Measurements from ENCODE around the gene PTPN12.
"Not testable (repeated sequence)": the region's sequence is repeated elsewhere in the genome, so short reads cannot be mapped to it uniquely, and the experiment has no call there.

The PTPN12 gene

DNA sequence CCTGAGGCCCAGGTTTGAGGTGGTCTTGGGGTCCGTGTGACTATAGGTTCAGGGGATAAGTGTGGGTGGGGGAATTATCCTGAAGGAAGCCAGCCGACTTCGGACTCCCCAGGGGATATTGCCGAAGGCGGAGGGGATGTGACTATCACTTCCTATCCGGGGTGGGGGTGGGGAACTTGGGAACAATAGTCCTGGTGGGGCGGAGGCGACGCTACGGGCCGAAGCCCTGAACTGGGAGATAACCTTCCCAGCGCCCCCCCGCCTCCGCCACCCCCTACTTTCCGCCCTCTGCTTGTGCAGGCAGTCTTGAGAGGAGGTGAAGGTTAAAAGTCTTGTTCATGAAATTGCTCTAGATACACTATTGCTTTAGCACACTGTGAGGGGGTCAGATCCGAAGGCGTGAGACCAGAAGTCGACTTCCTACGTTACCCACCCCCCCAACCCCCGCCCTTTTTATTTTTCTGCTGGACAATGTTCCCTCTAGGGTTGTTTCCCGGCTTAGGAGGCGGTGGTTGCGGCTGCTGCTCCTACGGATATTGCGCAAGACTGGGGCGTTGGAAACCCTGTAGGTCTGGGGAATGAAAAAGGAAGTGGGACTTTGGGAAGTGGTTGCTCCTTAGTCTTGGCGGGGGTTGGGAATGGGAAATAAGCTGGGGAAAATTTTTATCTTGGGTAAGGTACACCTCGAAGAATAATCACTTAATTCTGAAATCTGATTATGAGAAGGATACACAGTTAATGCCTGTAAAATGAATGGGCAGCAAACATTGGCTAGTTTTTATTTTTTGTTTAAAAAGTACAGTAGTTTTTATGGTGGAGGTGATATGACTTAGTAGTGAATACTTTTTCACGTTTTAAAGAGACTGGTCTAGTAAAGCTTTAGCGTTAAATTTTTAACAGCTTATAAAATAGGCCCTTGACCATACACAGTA lies 1.5 kb downstream of the PTPN12 start:
- peak; percentile 54 for DNase-seq (ENCODE audit: low read depth)

DNA sequence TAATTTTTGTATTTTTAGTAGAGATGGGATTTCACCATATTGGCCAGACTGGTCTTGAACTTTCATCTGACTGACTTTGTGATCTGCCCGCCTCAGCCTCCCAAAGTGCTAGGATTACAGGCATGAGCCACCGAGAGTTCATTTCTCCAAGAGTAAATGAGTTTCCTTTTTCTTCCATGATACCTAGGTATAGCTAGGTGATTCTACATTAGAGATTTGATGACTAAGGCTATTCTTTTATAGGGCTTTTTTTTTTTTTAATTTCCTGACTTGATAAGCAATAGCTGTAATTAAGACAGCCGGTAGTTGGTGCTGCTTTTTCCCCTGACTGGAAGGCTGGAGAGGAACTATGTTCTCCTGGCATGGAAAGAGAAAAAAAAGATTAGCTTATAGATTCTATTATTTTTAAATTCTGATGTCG lies 3.3 kb downstream of the PTPN12 start:
- no peak for DNase-seq (ENCODE audit: low read depth)

DNA sequence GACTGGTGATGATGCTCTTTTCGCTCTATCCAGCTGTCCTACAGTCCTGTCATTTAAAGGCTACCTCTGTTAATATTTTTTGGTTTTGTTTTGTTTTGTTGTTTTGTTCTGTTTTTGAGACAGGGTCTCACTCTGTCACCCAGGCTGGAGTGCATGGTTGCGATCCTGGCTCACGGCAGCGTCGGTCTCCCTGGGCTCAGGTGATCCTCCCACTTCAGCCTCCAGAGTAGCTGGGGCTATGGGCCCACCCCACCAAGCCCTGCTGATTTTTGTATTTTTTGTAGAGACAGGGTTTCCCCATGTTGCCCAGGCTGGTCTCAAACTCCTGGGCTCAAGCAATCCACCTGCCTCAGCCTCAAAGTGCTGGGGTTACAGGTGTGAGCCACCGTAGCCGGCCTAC lies 3.9 kb downstream of the PTPN12 start:
- not testable (repeated sequence) for DNase-seq (ENCODE audit: low read depth)

DNA sequence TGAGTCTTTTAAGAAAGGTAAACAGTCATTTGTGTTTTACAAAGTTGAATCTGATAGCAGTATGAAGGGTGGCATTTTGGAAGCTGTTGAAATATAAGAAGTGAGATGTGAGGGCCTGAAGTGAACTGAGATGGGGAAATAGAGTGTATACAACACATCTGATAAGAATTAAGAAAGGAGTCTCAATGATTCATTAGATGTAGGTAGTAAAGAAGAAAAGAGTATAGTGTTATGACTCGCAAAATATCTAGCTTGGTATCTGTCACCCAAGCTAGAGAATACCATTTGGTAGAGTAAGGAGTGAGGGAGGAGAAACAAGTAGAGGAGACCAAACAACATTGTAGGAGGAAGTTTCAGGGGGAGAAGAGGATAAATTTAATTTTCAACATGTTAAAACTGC lies 5.3 kb downstream of the PTPN12 start:
- no peak for DNase-seq (ENCODE audit: low read depth)

DNA sequence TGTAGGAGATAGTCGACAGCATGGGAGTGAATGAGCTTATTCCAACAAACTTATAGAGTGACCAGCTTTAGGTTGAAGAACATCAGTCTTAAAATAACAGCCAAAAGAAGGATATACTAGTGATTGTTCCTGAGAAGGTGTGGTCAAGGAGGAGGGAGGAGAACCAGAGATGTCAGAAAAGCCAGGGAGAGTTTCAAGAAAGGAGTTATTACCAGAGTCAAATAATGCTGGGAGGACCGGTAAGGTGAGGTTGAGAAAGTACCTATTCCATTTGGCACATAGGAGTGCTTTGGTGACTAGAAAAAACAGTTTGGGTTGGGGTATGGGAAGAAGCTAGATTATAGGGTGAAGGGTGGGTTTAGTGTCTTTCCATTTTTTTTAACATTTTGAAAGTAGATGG lies 5.8 kb downstream of the PTPN12 start:
- DNase-seq (ENCODE audit: low read depth), result no peak

DNA sequence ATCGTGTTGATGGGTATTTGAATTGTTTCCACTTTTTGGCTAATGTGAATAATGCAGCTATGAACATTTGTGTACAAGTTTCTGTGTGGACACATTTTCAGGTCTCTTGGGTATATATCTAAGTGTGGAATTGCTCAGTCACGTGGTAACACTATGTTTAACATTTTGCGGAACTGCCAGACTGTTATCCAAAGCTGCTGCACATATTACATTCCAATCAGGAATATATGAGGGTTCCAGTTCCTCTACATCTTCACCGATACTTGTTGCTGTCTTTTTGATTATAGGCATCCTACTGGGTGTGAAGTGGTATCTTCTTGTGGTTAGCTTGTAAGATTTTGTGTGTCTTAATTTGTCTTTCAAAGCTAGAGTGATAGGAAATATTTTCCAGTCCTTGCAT lies 6.8 kb downstream of the PTPN12 start:
- no peak for DNase-seq (ENCODE audit: low read depth)

DNA sequence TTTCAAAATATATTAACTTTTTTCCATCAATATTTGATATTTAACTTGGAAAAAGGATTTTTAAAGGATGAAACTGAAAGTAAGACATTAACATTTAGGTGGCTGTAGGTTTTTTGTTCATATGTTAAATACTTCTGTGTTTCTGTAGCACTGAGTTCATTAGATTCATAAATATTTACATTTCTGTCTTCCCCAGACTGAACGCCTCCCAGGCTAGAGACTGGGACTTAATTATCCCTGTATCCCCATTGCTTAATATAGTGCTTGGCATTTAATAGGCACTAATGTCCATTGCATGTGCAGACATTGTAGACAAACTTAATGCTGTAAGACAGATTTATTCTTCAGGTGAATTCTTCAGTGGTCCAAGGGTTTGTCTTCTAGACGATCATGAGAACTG lies 7.4 kb downstream of the PTPN12 start:
- DNase-seq (ENCODE audit: low read depth), result no peak

DNA sequence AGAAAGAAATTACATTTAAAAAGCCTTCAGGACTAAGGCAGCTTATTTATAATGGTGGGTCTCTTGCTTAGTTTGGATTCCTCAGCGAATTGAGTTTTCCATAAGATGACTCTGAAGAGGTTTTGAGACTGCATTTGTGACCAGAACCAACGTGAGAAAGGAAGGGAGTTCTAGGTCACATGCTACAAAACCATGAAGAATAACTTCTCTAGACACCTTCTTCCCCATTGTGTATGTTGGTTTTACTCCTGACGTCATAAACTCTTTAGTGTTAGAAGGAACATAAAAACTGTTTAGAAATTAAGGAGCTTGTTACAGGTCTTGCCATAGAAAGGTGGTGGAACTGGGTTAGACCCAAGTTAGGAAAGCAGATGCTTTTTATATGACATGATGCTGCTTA lies 11.1 kb downstream of the PTPN12 start:
- DNase-seq (ENCODE audit: low read depth), result no peak

DNA sequence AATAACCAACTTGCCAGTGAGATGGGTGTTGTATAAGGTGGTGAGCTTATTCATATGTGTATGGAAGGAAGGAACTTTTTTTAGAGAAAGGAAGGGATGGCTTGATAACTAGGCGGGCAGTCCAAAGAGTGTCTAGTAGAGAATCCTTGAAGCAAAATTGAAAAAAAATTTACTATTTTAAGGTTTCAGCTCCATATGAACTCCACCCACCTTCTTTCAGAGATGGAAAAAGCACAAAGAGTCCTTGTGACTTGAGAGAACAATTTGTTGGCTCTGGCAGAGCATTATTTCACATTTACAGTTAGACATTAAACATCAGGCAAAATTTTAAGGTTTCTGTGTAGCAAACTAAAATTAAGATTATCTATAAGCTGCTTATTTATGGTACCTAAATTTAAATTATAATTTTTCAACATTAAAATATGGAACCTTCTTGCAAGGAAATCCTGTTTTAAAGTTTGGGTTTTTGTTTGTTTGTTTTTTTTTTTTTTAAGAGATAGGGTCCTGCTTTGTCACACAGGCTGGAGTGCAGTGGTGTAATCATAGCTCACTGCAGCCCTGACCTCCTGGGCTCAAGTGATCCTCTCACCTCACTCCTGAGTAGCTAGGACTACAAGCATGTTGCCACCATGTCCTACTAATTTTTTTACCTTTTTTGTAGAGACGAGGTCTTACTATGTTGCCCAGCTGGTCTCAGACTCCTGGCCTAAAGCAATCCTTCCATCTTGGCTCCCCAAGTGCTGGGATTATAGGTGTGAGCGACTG lies 12.2 kb downstream of the PTPN12 start:
- DNase-seq (ENCODE audit: low read depth), result no peak

DNA sequence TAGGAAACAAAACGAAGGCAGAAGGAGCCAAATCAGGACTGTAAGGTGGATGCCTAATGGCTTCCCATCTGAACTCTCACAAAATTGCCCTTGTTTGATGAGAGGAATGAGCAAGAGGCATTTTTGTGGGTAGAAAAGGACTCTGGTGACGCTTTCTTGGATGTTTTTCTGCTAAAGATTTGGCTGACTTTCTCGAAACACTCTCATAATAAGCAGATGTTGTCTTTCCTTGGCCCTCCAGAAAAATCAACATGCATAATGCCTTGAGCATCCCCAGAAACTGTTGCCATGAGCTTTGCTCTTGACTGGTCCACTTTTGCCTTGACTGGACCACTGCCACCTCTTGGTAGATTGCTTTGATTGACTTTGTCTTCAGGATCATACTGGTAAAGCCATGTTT lies 13.5 kb downstream of the PTPN12 start:
- peak; percentile 42 for DNase-seq (ENCODE audit: low read depth)

DNA sequence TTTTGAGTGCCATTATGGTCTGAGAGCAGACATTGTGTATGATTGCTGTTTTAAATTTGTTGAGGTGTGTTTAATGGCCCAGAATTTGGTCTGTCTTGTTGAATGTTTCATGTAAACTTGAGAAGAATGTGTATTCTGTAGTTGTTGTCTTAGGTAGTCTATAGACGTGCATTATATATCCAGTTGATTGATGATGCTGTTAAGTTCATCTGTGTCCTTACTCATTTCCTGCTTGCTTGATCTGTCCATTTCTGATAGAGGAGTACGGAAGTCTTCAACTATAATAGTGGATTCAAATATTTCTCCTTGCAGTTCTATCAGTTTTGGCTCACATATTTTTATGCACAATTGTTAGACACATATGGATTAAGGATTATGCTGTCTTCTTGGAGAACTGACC lies 16.0 kb downstream of the PTPN12 start:
- no peak for DNase-seq (ENCODE audit: low read depth)

DNA sequence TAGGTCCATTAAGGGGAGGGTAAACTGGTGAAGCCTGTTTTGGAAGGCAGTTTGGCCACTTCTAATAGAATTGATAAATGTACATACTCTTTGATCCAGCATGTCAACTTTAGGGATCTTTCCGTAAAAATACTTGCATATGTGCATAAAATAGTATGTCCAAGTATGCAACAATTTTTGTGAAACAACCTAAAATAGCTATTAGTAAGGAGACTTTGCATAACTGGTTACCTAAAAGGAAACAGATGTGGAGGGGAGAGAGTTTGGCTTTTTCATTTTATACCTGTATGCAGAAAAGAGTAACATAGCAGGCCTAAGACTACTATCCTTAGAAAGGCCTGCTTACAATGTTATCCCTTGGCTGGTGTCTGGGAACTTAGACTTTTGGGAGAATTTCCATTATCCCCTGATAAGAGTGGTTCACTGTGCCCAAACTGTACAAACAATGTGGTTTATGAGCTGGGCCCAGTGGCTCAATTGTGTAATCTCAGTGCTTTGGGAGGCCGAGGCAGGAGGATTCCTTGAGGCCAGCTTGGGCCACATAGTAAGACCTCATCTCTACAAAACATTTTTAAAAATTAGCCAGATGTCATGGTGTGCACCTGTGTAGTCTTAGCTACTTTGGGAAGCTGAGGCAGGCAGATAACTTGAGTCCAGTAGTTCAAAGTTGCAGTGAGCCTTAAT lies 21.3 kb downstream of the PTPN12 start:
- no peak for DNase-seq (ENCODE audit: low read depth)

DNA sequence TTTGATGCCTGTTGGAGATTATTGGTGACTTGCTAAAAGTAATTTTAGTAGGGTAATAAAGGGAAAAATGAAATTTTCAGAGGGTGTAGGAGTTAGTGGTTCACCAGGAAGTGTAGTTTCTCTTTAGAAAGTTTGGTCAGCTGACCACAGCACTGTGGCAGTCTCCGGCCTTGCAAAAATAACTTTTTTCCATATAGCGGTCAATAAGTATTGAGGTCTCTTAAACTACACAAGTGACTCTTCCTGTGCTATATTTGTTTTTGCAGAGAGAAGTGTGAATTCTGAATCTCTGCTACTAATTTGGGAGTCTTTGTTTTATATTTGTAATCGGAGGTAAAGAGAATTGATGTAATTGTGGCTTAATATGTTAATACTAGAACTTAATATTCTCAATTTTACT lies 24.3 kb downstream of the PTPN12 start:
- no peak for DNase-seq (ENCODE audit: low read depth)

DNA sequence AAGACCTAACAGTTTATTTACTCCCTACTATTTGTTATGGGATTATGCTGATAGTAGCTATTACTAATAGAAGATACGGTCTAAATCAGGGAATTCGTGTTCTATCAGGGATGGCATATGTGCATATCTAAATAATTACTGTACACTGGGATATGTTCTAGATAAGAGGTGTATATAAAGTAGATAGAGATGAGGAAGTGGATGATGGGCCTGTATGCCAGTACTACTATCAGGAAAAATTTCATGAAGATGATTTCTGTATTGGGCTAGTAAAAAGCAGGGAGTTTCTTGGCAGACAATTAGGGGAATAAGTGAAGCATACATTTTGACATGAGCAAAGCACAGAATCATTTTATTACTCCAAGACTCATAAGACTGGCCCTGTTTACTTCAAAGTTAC lies 26.2 kb downstream of the PTPN12 start:
- no peak for DNase-seq (ENCODE audit: low read depth)

DNA sequence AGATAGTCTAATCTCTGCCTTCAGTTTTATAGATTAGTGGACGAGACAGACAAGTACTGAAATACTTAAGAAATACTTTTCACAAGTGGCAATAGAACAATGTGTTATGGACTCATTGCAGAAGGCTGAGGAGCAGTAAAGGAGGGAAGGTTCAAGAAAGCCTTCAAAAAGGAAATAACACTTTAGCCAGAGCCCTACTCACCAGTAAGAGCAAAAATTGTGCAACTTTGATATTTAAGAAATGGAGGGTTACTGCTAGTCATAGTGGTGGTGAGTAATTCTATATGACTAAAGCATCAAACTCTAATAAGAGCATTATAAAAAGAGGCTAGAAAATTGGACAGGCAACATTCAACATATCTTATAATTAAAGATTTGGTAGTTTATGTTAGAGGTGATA lies 28.8 kb downstream of the PTPN12 start:
- DNase-seq (ENCODE audit: low read depth), result no peak

DNA sequence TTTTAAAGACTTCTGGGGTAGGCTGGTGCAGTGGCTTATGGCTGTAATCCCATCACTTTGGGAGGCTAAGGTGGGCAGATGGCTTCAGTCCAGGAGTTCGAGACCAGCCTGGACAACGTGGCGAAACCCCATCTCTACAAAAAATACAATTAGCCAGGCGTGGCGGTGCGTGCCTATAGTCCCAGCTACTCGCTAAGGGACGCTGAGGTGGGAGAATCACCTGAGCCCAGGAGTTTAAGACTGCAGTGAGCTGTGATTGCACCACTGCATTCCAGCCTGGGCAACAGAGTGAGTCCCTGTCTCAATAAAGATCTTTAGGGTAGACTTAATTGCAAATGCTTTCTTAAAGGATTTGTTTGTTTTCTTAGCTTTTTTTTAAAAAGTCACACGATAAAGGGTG lies 29.3 kb downstream of the PTPN12 start:
- DNase-seq (ENCODE audit: low read depth), result no peak

DNA sequence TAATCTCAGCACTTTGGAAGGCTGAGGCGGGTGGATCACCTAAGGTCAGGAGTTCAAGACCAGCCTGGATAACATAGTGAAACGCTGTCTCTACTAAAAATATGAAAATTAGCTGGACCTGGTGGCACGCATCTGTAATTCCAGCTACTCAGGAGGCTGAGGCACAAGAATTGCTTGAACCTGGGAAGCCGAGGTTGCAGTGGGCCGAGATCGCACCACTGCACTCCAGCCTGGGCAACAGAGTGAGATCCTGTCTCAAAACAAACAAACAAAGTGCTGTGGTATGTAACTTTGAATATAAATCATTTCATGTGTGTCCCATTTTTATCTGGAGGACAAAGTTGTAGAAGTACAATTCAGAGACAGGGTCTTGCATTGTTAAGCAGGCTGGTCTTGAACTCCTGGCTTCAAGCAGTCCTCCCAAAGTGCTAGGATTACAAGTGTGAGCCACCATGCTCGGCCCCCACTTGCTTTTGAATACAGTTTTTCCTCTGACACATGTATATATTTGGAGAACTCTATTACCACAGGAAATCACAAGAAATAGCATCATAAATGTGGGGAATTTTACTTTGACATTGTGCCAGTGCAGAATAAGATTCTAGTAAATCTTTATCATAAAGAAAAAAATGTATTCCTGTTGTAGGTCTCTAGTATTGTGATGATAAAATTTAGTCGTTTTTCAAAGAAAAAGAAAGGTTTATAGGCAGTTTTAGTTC lies 32.6 kb downstream of the PTPN12 start:
- DNase-seq (ENCODE audit: low read depth), result no peak

DNA sequence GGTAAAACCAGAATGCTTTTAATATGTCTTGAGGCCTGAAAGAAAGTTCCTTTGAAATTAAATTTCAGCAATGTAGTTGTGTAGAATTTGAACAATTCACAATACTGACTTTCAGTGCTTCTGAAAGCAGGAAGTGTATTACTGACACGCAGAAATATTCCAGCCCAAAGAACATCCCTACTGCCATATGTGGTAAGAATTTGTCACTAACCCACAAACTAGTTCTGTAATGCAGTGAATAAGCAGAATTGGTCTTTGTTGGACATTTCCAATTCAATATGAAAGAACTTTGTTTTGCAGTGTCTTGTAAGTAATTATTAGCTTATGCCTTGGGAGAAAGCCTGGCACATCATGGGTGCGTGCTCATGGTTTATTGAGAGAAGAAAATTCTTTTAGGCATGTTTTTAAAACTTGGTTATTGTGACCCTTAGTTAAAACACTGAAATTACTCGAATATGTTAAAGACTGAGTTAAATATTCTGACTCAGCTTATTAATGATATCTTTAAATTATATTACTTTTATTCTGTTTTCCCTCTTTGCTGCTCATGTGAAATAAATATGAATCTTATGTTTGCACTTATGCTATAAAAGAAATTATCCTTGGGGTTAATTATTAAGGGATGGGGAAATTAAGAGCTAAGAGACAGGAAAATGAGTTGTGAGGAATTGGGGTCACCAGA lies 33.4 kb downstream of the PTPN12 start:
- peak; percentile 53 for DNase-seq (ENCODE audit: low read depth)

DNA sequence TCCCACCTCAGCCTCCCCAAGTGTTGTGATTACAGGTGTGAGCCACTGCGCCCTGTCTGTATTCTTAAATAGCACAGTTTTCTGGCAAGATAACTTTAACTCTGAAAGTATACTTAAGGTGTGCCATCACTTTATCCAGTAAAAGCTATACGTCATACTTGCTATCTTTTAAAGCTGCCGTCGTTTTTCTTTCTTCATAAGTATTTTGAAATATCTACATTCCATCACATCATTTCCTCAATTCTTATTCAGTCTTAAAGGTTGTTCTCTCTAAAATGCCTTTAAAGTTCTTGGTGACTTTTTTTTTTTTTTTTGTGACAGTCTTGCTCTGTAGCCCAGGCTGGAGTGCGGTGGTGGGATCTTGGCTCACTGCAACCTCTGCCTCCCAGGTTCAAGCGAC lies 34.7 kb downstream of the PTPN12 start:
- DNase-seq (ENCODE audit: low read depth), result no peak

DNA sequence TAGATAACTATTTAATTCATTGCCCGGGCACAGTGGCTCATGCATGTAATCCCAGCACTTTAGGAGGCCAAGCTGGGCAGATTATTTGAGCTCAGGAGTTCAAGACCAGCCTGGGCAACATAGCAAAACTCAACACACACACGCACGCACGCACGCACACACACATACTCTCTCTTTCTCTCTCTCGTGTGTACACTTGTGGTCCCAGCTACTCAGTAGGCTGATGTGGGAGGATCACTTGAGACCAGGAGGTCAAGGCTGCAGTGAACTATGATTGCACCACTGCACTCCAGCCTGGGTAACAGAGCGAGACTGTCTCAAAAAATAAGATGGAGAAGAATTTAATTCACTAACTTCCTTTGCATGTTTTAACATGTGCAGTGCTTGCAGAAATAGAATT lies 38.1 kb downstream of the PTPN12 start:
- DNase-seq (ENCODE audit: low read depth), result no peak

DNA sequence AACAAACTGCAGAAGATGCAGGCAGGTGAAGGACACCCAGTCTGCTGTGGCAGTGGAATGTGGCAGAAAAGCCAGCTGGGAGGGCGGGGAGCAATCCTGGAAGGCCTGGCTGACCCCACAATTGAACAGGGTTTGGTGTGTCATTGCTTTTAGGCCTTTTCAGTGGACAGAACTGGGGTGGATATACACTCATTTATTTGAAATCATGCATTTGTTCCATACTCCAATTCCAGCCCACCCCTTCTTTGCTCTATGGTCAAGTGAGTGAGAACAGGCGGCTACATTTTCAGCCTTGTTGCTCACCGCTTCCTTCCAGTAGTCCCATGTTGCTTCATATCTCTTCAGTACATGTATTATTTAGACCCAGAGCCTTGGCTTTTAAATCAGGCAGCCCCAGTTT lies 39.8 kb downstream of the PTPN12 start:
- no peak for DNase-seq (ENCODE audit: low read depth)

DNA sequence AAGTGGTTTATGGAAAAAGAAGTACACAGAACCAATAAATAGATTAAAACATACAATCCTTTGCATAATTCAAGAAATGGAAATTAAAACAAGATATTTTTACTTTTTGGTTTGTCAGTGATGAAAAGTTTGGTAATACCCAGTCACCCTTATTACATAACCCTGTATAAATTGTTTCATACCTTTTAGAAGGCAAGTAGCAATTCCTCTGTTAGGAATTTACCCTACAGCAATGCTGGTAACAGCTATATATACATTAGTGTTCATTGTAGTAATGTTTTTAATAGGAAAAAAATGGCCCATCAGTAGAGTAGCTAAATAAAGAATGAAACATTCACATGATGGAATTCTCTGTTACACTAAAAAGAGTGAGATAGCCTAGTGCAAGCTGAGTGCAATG lies 42.7 kb downstream of the PTPN12 start:
- no peak for DNase-seq (ENCODE audit: low read depth)

All from non-pigmented ciliary epithelial cell (primary cell).